ENCODE results near the gene GMDS.
A peak's percentile ranks its signal among the peaks of the same experiment; 100 is the strongest.

Gene GMDS

GRCh38 chr6:2030682-2031244 is 214.6 kb downstream of the GMDS start:
- TF ChIP-seq CTCF (IDR thresholded peaks at IDR 0.05; ENCODE audit: low read depth, low read length), result no peak
- no peak for DNase-seq
- Histone ChIP-seq H3K27me3 (no peaks in the 10 kb centered on the region), H3K9me3 (no peaks in the 10 kb centered on the region), H3K4me3 (ENCODE audit: low read depth, low read length) (no peak overlapping the region), H3K36me3 (no peaks in the 10 kb centered on the region), H3K4me1 (peaks cover 7% of the 10 kb centered on the region)

GRCh38 chr6:2029952-2030351 is 215.5 kb downstream of the GMDS start:
- Histone ChIP-seq H3K36me3 (no peaks in the 10 kb centered on the region), H3K9me3 (no peaks in the 10 kb centered on the region), H3K27me3 (no peaks in the 10 kb centered on the region), H3K4me1 (peaks cover 10% of the 10 kb centered on the region), H3K4me3 (ENCODE audit: low read depth, low read length) (no peak overlapping the region)
- TF ChIP-seq CTCF (IDR thresholded peaks at IDR 0.05; ENCODE audit: low read depth, low read length), result no peak
- DNase-seq, result no peak

DNA sequence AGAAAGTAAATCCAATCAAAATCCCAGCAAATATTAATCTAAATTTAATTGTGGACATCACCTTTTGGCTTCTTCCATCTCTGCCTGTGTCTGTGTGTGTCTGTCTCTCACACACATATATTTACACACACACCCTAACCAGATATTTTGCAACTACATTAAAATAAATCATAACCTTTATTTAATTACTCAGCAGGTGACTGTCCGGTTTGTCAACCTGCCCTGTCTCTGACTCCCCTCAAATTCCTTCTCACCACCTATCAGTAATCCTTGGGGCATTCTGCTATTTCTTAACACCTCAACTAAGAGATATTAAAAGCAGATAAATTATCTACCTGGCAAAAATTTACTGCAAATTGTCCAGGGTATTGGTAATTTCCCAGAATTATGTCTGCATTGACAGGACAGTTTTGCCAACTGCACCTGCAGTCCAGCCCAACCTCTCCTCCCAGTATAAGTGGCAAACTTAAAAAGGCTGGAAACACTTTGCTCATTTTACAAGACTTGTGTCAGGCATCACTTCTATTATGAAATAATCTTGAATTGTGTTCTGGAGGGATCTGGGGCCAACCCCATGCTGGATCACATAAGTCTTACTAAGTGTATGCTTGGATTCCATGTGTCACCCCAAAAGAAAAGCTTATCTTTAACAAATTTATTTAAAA is 216.1 kb downstream of the GMDS start:
- H3K9me3 ChIP-seq, result no peaks in the 10 kb centered on the region

DNA sequence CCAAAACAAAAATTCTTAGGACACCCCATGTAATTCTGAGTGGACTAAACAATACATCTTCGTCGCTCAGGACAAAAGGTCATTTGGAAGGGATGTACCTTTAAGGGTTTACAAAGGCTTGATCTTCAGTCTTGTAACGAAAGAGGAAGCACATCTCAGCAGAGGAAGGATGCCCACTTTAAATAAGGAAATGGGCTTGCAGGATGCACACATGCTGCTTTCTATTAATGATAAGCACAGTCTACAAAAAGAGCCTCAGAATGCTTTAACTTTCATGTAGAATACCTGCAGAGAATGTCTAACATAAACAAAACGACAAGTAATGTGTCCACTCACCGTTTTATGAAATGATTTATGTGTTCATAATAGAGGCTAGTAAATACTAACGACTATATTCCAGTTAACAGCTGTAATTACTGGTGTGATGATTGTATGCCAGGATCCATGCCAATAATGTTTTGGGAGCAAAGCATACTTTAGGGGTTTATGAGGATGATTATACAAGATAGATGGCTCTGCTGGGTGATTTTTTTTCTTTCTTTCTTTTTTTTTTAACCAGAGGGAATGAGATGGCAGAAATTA is 216.9 kb downstream of the GMDS start:
- Histone ChIP-seq H3K9me3 (no peaks in the 10 kb centered on the region), H3K4me1 (peaks cover 10% of the 10 kb centered on the region), H3K36me3 (no peaks in the 10 kb centered on the region), H3K27me3 (no peaks in the 10 kb centered on the region), H3K4me3 (ENCODE audit: low read depth, low read length) (no peak overlapping the region)
- no peak for TF ChIP-seq CTCF (IDR thresholded peaks at IDR 0.05; ENCODE audit: low read depth, low read length)
- DNase-seq, result no peak

More for the DNA sequence above, 216.1 kb downstream of the GMDS start:
- TF ChIP-seq CTCF (IDR thresholded peaks at IDR 0.05; ENCODE audit: low read depth, low read length), result no peak
- Histone ChIP-seq H3K27me3 (no peaks in the 10 kb centered on the region), H3K4me3 (ENCODE audit: low read depth, low read length) (no peak overlapping the region), H3K36me3 (no peaks in the 10 kb centered on the region), H3K4me1 (peaks cover 10% of the 10 kb centered on the region)
- DNase-seq, result no peak

- Histone ChIP-seq H3K36me3 (no peaks in the 10 kb centered on the region), H3K9me3 (no peaks in the 10 kb centered on the region), H3K4me3 (ENCODE audit: low read depth, low read length) (no peak overlapping the region), H3K27me3 (no peaks in the 10 kb centered on the region), H3K4me1 (peaks cover 17% of the 10 kb centered on the region)
- TF ChIP-seq CTCF (IDR thresholded peaks at IDR 0.05; ENCODE audit: low read depth, low read length), result no peak
- no peak for DNase-seq
Observed at GRCh38 chr6:2026133-2026532, 219.3 kb downstream of the GMDS start.

DNA sequence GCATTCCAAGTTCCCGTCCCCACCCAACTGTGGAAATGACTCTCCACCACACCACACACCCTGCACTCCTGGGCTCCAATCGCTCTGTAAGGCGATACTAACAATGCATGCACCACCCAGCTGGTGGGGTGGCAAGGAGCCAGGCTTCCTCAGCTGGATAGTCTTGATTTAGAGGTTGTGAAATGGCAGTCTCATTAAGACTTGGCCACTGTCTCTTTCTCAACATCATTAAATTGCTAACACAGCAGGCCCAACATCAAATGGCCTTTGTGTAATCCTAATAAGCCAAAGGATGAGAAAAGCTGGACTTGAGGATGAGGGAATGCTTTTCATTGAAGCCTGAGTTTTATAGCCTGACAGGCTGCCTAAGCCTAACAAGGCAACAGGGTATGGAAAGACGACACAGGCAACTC is 223.7 kb downstream of the GMDS start:
- DNase-seq, result peak; percentile 56
- TF ChIP-seq CTCF (IDR thresholded peaks at IDR 0.05; ENCODE audit: low read depth, low read length), result no peak

More for the DNA sequence above, 223.7 kb downstream of the GMDS start:
- Histone ChIP-seq H3K9me3 (no peaks in the 10 kb centered on the region), H3K4me3 (ENCODE audit: low read depth, low read length) (no peak overlapping the region), H3K36me3 (no peaks in the 10 kb centered on the region), H3K4me1 (peaks cover 19% of the 10 kb centered on the region), H3K27me3 (no peaks in the 10 kb centered on the region)
